ENCODE results near the gene CAMK1D. TPM values are rescaled to one million over a fixed set of nuclear protein-coding genes. Genes with fewer than 3 reads are reported as not detected.

CAMK1D gene
- total and polyA plus RNA-seq, 2 of the 4 experiments (the other 2 are of a cell fraction) = 5.0 to 5.3 TPM

- H3K4me2 ChIP-seq (ENCODE audit: low read depth, low read length) = no peak overlapping the region
- dilution Hi-C loops (cut with HindIII; ENCODE audit: low sequenced_read_pairs, unreplicated experiment) (no loop called here), in situ Hi-C loops (cut with MboI; ENCODE audit: low sequenced_read_pairs) (no loop called here), intact Hi-C loops (cut with micrococcal nuclease) (no loop called here)
- no peaks in the 10 kb centered on the region for H3K9me1 ChIP-seq (ENCODE audit: insufficient read depth, low read length)
- no peak overlapping the region for H4K91ac ChIP-seq (ENCODE audit: insufficient read depth, low read depth, low read length)
- peak; percentile 38 for DNase-seq
- ATAC-seq (ENCODE audit: low read depth) = peak; percentile 35
- H3K18ac ChIP-seq (ENCODE audit: low read depth, low read length) = no peak overlapping the region
- BruUV-seq (replicated peaks) = no TSS peak
- 20% methylated on average over 1 of the region's 4 CpGs; no CpG with 5 or more reads in 1 of the 2 experiments for WGBS, 2 experiments (ENCODE audit: extremely low coverage in 2 of 2, insufficient read length in 1 of 2)
- no peak overlapping the region for H3K56ac ChIP-seq (ENCODE audit: extremely low read depth, insufficient read depth, low read length)
- H4K20me1 ChIP-seq (ENCODE audit: insufficient read depth, low read length) = no peaks in the 10 kb centered on the region
- TF ChIP-seq USF2 (IDR thresholded peaks at IDR 0.05; ENCODE audit: low read depth, low read length) = no peak
- TF ChIP-seq FOS (IDR thresholded peaks at IDR 0.05; ENCODE audit: low read depth, low read length) = no peak
- H3K9ac ChIP-seq (ENCODE audit: low read depth, low read length) = no peak overlapping the region
- POLR2A ChIA-PET (ENCODE audit: unreplicated experiment) = no interaction called here
- no peak overlapping the region for H3K27ac ChIP-seq (ENCODE audit: insufficient read depth, low read length)
- H3K4ac ChIP-seq (ENCODE audit: low read depth, low read length) = no peak overlapping the region
- H3K36me3 ChIP-seq (ENCODE audit: control insufficient read depth, insufficient read depth, low read length) = no peaks in the 10 kb centered on the region
- H3K9me3 ChIP-seq (ENCODE audit: control insufficient read depth, insufficient read depth, low read length) = peaks cover 2% of the 10 kb centered on the region; the same call in 1 of the 2 replicates
- H2BK5ac ChIP-seq (ENCODE audit: low read depth, low read length, poor library complexity, severe bottlenecking) = no peak overlapping the region
- no peak overlapping the region for H3K14ac ChIP-seq (replicated peaks; ENCODE audit: low read depth, low read length)
- no peak overlapping the region for H4K5ac ChIP-seq (ENCODE audit: low read depth, low read length)
- CTCF ChIA-PET = no interaction called here
- no peak overlapping the region for H3K23ac ChIP-seq (ENCODE audit: low read depth, low read length)
- H3K27me3 ChIP-seq (ENCODE audit: control insufficient read depth, insufficient read depth, low read length) = no peaks in the 10 kb centered on the region
- H3K4me1 ChIP-seq (ENCODE audit: control insufficient read depth, insufficient read depth, low read length) = no peaks in the 10 kb centered on the region
- no peak overlapping the region for H2AK5ac ChIP-seq (ENCODE audit: low read depth, low read length)
- H2AFZ ChIP-seq (replicated peaks; ENCODE audit: low read length, poor library complexity) = no peak overlapping the region
- H4K8ac ChIP-seq (ENCODE audit: low read depth in 2 of 2, low read length in 2 of 2) = no peak overlapping the region
- H2AK9ac ChIP-seq (replicated peaks; ENCODE audit: low read depth, low read length, poor library complexity) = no peak overlapping the region
- H2BK120ac ChIP-seq (ENCODE audit: low read depth, low read length) = no peak overlapping the region
- no peak overlapping the region for H3K4me3 ChIP-seq (ENCODE audit: insufficient read depth, low read depth, low read length)
- H2BK20ac ChIP-seq (ENCODE audit: low read depth, low read length) = no peak overlapping the region
- no peak overlapping the region for H2BK15ac ChIP-seq (ENCODE audit: low read depth, low read length)
- no peaks in the 10 kb centered on the region for H3K79me1 ChIP-seq (ENCODE audit: low read depth in 1 of 2, low read length in 2 of 2)
Measured at GRCh38 chr10:12540341-12540781, 191.0 kb downstream of the CAMK1D start.

All from IMR-90 (cell line).